T-helper 2 cell (primary cell): ENCODE data around the gene ABCB8.
"Not testable (repeated sequence)": the region's sequence is repeated elsewhere in the genome, so short reads cannot be mapped to it uniquely, and the experiment has no call there.

Source experiments
- DNase-seq, 5 experiments: peaks; one replicate each; pipeline versions ENCODE4 v3.0.0 to v3.0.0-alpha.2; 2012 to 2022

Gene ABCB8

GRCh38 chr7:151035902-151036301, 7.7 kb downstream of the ABCB8 start:
- DNase-seq, result no peak

GRCh38 chr7:151038951-151039849, 10.9 kb downstream of the ABCB8 start:
- peak in 2 of 5 experiments; percentile 30 to 58 for DNase-seq

GRCh38 chr7:151039850-151040548, 11.7 kb downstream of the ABCB8 start:
- no peak for DNase-seq

GRCh38 chr7:151040616-151041375, 12.5 kb downstream of the ABCB8 start:
- DNase-seq, result no peak

GRCh38 chr7:151043449-151043848, 15.2 kb downstream of the ABCB8 start:
- DNase-seq, result not testable (repeated sequence)

GRCh38 chr7:151043959-151044358, 15.7 kb downstream of the ABCB8 start:
- no peak for DNase-seq

GRCh38 chr7:151045262-151045661, 17.0 kb downstream of the ABCB8 start:
- DNase-seq, result no peak

GRCh38 chr7:151045967-151046366, 17.7 kb downstream of the ABCB8 start:
- no peak for DNase-seq

GRCh38 chr7:151046603-151047573, 18.6 kb downstream of the ABCB8 start:
- DNase-seq, result no peak

- no peak for DNase-seq
These were observed 19.9 kb downstream of the ABCB8 start, which contains the start of gene ASIC3 for GRCh38 chr7:151047976-151048815. Gene ASIC3 (plus strand): TSS chr7:151048531. CDS start chr7:151048886, 355 bp downstream.

- no peak for DNase-seq
These were observed 20.7 kb downstream of the ABCB8 start for GRCh38 chr7:151048911-151049463.

GRCh38 chr7:151051108-151051507, 22.9 kb downstream of the ABCB8 start:
- peak; percentile 20 to 80 (median 39) for DNase-seq

GRCh38 chr7:151053096-151053495, 24.8 kb downstream of the ABCB8 start:
- DNase-seq, result no peak

- no peak for DNase-seq
These were observed 25.5 kb downstream of the ABCB8 start for GRCh38 chr7:151053751-151054150.

GRCh38 chr7:151056283-151056665, 28.0 kb downstream of the ABCB8 start:
- DNase-seq, result no peak

- DNase-seq, result no peak
These were observed 28.6 kb downstream of the ABCB8 start for GRCh38 chr7:151056666-151057505.

GRCh38 chr7:151057506-151057988, 29.3 kb downstream of the ABCB8 start, which contains the start of gene CDK5:
Gene CDK5 (minus strand): TSS chr7:151057897. CDS start chr7:151057848, 49 bp downstream.
- no peak for DNase-seq

GRCh38 chr7:151057989-151058780, 29.9 kb downstream of the ABCB8 start:
- DNase-seq, result peak; percentile 89 to 99 (median 96)
